AG08395 (cell line): ENCODE data around the gene POTEG.
"Not testable (repeated sequence)": the region's sequence is repeated elsewhere in the genome, so short reads cannot be mapped to it uniquely, and the experiment has no call there.

Experiments
- DNase-seq: peaks from one replicate; pipeline ENCODE4 v3.0.0; 2012; ENCODE audit warnings: mixed read lengths, low spot score

POTEG gene

DNA sequence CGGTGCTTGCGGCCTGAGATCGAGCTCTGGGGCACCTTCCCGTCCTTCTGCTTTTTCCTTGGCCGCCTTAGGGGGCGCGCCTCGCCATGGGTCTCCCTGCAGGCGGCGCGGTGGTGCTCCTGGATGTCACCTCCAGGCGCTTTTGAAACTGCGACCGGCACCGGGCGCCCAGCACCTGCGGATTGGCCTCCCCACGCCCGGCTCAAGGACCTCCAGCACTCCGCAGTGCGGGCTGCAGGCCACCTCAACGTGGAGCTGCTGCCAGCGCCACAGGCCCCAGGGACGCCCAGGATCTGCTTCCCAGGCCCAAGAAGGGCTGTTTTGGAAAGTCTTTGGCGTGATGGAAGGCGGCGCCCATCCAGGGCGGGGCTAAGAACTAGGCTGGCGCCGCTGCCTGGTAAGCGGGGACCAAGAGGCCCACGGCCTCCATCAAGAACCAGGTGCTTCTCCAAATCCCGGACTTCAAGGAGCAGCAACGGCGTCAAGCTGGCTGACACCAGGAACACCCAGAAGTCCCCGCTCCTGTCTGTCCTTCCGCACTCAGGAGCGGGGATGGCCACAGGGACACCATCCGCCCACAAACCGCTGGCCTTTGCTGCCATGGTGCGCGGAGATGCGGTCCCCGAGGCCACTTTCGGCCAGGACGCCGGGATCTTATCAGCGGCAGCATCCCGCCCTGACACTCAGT lies 61.2 kb downstream of the POTEG start:
- DNase-seq, result not testable (repeated sequence)

DNA sequence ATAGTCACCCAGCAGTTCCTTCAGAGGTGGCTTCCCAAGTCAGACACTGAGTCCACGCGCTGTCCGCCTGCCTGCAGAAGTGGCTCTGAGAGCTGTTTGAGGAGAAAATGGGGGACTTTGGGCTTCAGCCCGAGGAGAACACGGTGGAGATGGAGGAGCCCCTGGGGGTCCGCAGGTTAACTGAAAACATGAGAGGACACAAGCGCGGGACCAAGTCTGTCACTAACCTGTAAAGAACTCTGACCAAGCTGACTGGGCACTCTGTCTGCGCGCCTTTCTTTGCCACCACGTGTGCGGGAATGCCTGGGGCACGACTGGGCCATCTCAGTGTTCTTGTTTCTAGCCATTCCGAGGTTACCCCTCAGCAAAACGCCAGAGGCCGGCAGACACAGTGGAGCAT lies 62.4 kb downstream of the POTEG start:
- DNase-seq, result not testable (repeated sequence)

DNA sequence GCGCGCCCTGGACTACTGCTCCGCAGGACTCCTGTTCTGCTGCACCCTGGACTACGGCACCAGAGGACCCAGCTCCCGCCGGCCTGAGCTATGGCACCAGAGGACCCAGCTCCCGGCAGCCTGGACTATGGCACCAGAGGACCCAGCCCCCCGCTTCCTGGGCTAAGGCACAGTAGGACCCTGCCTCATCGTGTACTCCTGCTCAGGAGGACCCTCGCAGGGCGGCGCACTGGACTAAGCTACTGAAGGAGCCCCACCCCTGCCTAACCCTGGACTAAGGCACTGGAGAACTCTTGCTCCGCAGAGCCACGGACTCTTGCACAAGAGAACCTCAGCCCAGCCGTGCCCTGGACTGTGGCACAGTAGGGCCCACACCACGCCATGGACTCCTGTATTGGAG lies 71.3 kb downstream of the POTEG start:
- DNase-seq, result not testable (repeated sequence)

DNA sequence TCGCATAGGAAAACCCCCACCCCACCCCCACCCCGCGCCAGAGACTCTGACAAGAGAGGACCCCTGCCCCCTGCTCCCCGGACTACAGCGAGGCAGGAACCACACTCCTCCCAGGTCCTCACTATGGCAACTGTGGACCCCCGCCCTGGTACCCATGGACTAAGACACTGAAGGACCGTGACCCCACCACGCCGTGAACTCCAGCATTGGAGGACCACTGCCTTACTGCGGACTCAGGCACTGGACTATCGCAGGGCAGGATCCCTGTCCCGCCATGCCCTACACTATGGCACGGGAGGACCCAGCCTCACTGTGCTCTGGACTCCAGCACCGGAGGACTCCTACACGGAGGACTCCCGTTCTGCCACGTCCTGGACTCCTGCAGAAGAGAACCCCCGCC lies 71.8 kb downstream of the POTEG start:
- DNase-seq, result not testable (repeated sequence)

DNA sequence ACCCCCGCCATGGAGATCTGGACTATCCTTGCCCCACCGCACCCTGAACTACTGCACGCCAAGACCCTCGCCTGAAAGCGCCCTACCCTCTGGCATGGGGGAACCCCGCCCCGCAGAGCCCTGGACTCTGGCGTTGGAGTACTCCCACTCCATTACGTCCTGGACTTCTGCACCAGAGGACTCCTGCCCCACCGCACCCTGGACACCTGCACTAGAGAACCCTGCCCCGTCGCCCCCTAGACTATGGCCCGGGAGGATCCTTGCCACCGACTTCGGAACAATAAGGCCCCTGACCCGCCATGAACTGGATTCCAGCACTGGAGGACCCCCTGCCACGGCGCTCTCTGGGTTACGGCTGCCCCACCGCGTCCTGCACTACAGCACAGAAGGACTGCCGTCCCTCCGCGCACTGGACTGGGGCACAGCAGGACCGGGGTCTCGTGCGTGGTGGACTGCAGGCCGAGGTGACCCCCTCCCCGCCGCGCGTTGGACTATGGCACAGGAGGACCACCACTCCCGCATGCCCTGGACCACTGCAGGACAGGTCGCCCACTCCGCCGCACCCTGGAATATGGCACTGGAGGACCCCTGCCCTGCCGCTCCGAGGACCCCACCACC lies 72.4 kb downstream of the POTEG start:
- DNase-seq, result not testable (repeated sequence)

DNA sequence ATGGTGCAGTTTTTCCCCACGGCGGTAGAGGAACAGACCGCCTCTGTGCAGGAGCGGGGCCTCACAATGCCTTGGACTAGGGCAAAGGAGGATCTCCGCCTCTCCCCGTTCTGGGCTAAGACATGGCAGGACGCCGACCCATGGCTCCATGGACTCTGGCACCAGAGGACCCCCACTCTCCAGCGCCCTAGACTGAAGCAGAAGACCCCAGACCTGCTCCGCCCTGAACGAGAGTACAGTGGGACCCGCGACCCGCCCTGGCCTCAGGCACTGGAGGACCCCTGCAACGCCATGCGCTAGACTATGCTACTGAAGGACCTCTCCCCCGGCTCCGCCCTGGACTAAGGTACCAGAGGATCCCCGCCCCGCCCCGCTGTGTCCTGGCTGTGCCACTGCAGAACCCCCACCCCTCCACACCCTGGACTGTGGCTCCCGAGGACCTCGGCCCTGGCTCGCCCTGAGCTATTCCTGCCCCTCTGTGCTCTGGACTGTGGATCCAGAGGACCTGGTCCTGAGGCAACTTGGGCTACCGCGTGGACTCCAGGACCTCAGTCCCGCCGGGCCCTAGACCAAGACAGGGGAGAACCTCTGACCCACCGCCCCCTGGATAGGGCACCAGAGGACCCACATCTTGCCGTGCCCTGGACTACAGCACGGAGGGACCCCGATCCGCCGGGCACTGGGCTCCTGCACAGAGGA lies 73.1 kb downstream of the POTEG start:
- not testable (repeated sequence) for DNase-seq
